Measurements from ENCODE around the gene OCIAD2.
"Not testable (repeated sequence)": the region's sequence is repeated elsewhere in the genome, so short reads cannot be mapped to it uniquely, and the experiment has no call there.

The OCIAD2 gene

GRCh38 chr4:48902266-48902665 is 4.3 kb downstream of the OCIAD2 start:
- DNase-seq (ENCODE audit: low read depth): peak; percentile 45
- TF ChIP-seq CTCF (IDR thresholded peaks at IDR 0.05; ENCODE audit: low read length, missing control alignments): no peak
- H3K4me3 ChIP-seq (replicated peaks; ENCODE audit: low read depth, low read length): no peak overlapping the region

DNA sequence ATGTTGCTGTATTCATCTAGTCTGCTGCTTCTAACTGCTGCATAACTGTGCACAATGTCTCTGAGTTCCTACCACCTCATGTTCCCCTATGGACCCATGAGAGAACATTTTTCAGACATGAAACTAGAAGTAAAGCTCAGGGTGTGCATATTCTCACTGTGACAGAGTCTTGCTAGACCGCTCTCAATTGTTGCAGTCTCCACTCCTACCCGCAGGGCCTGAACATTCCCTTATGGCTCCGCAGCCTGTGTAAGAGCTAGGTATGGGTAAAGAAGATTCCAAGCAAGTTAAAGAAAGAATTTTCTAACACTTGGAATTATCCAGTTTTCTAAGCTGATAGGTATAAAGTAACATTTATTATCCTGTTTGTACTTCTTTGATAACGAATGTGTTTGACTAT is 5.4 kb downstream of the OCIAD2 start:
- TF ChIP-seq CTCF (IDR thresholded peaks at IDR 0.05; ENCODE audit: low read length, missing control alignments): no peak
- H3K4me3 ChIP-seq (replicated peaks; ENCODE audit: low read depth, low read length): no peak overlapping the region
- no peak for DNase-seq (ENCODE audit: low read depth)

DNA sequence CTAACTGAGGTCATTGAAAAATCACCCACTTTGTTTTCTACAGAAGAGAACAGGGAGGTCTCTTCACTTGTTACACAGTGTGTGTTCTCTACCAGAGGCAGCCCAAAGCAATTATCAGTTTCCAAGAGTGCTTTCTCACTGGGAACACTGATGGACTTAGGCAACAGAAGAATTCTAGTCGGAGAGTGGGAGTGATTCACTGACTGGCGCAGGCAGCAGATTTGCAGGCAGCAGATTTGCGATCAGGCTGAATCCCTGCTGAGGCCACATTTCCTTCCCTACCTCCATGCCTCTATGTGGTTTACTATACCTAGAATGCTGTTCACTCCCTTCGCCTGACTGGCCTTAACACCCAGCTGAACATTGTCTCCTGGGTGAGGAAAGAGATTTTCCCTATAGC is 6.6 kb downstream of the OCIAD2 start:
- peak; percentile 82 for DNase-seq (ENCODE audit: low read depth)
- no peak overlapping the region for H3K4me3 ChIP-seq (replicated peaks; ENCODE audit: low read depth, low read length)
- no peak for TF ChIP-seq CTCF (IDR thresholded peaks at IDR 0.05; ENCODE audit: low read length, missing control alignments)

DNA sequence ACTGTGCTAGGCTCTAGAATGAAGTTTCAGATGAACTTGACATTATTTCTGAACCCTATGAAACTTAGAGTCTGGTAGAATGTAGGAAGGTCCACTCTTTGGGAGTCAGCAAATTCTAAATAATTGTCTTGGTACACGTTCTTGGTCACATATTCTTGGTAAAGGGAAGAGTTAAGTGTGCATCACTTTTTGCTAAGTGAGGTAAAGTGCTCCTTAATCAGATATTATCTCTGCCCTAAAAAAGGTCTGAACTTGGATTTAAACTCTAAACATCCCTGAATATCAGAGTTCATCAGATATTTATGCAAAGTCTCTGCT is 7.2 kb downstream of the OCIAD2 start:
- no peak overlapping the region for H3K4me3 ChIP-seq (replicated peaks; ENCODE audit: low read depth, low read length)
- DNase-seq (ENCODE audit: low read depth): no peak
- TF ChIP-seq CTCF (IDR thresholded peaks at IDR 0.05; ENCODE audit: low read length, missing control alignments): no peak

GRCh38 chr4:48898733-48899431 is 7.7 kb downstream of the OCIAD2 start:
- peak; percentile 47 for DNase-seq (ENCODE audit: low read depth)
- TF ChIP-seq CTCF (IDR thresholded peaks at IDR 0.05; ENCODE audit: low read length, missing control alignments): no peak
- no peak overlapping the region for H3K4me3 ChIP-seq (replicated peaks; ENCODE audit: low read depth, low read length)

DNA sequence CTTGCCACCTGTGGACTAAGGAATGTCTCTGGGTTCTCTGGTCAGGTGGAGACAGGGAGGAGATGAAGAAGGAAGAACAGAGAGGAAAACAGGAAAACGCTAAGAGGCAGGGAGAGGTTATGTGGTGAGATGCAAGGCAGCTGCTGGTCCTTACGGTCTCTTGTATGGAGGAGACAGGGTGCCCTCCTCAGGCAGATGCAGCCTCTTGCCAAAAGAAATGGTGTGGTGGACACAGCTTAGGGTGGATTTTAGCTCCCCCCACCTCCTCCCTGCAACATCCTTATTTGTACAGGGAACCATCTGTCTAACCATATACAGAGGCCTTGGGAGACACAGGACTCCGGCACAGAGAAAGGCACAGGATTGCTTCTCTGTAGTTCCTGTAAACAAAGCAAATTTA is 9.7 kb downstream of the OCIAD2 start:
- no peak for DNase-seq (ENCODE audit: low read depth)
- no peak for TF ChIP-seq CTCF (IDR thresholded peaks at IDR 0.05; ENCODE audit: low read length, missing control alignments)
- no peak overlapping the region for H3K4me3 ChIP-seq (replicated peaks; ENCODE audit: low read depth, low read length)

GRCh38 chr4:48891028-48891619 is 15.4 kb downstream of the OCIAD2 start:
- H3K4me3 ChIP-seq (replicated peaks; ENCODE audit: low read depth, low read length): no peak overlapping the region
- no peak for TF ChIP-seq CTCF (IDR thresholded peaks at IDR 0.05; ENCODE audit: low read length, missing control alignments)
- no peak for DNase-seq (ENCODE audit: low read depth)

- DNase-seq (ENCODE audit: low read depth); H3K4me3 ChIP-seq (replicated peaks; ENCODE audit: low read depth, low read length): not testable (repeated sequence)
Measured at GRCh38 chr4:48889750-48890149, 16.8 kb downstream of the OCIAD2 start.

- not testable (repeated sequence) for DNase-seq (ENCODE audit: low read depth); H3K4me3 ChIP-seq (replicated peaks; ENCODE audit: low read depth, low read length)
Measured at GRCh38 chr4:48881646-48882045, 24.9 kb downstream of the OCIAD2 start.

All from fibroblast of pulmonary artery (primary cell).